NCI-H345 treated with DMSO at 0.1 percent for 48 hours (cell line): ENCODE data around the gene MYH3.
A peak's percentile ranks its signal among the peaks of the same experiment; 100 is the strongest.
"Not testable (repeated sequence)": the region's sequence is repeated elsewhere in the genome, so short reads cannot be mapped to it uniquely, and the experiment has no call there.

ENCODE experiments used
- DNase-seq: peaks from one replicate; lab custom pipeline; 2025; ENCODE audit not compliant: unreplicated experiment; lab: John Stamatoyannopoulos, UW

Gene MYH3

GRCh38 chr17:10657148-10657547, at the start of gene MYH3:
Gene MYH3 (minus strand): TSS chr17:10657309. CDS start chr17:10655064, 2,245 bp downstream.
- DNase-seq = no peak

- DNase-seq = no peak
Observed at GRCh38 chr17:10705727-10706126, 48.6 kb upstream of the MYH3 start.

- DNase-seq = no peak
Observed at GRCh38 chr17:10702574-10702973, 45.5 kb upstream of the MYH3 start.

- DNase-seq = no peak
Observed at GRCh38 chr17:10699856-10700255, 42.7 kb upstream of the MYH3 start.

GRCh38 chr17:10698096-10698818, 41.1 kb upstream of the MYH3 start:
- DNase-seq = no peak

GRCh38 chr17:10697092-10698081, 40.3 kb upstream of the MYH3 start, which contains the start of the genes ADPRM and SCO1:
Gene ADPRM (plus strand): TSS chr17:10697594. CDS start chr17:10704927, 7,333 bp downstream.
Gene SCO1 (minus strand): TSS chr17:10697533. CDS start chr17:10697507, 26 bp downstream.
- DNase-seq = peak; percentile 49

GRCh38 chr17:10695875-10696407, 38.8 kb upstream of the MYH3 start:
- not testable (repeated sequence) for DNase-seq

GRCh38 chr17:10687499-10687898, 30.4 kb upstream of the MYH3 start:
- DNase-seq = no peak

GRCh38 chr17:10683853-10684252, 26.7 kb upstream of the MYH3 start:
- no peak for DNase-seq

GRCh38 chr17:10681866-10682446, 24.8 kb upstream of the MYH3 start:
- no peak for DNase-seq

GRCh38 chr17:10674704-10675103, 17.6 kb upstream of the MYH3 start:
- no peak for DNase-seq

GRCh38 chr17:10673312-10673711, 16.2 kb upstream of the MYH3 start:
- DNase-seq = no peak

GRCh38 chr17:10668775-10669174, 11.7 kb upstream of the MYH3 start:
- DNase-seq = no peak

- DNase-seq = no peak
Observed at GRCh38 chr17:10666906-10667305, 9.8 kb upstream of the MYH3 start.

GRCh38 chr17:10664571-10664970, 7.5 kb upstream of the MYH3 start:
- DNase-seq = no peak

- DNase-seq = no peak
Observed at GRCh38 chr17:10663231-10663630, 6.1 kb upstream of the MYH3 start.

- no peak for DNase-seq
Observed at GRCh38 chr17:10661437-10661836, 4.3 kb upstream of the MYH3 start.

- no peak for DNase-seq
Observed at GRCh38 chr17:10657879-10658278, 770 bp upstream of the MYH3 start.

GRCh38 chr17:10653987-10654386, 3.1 kb downstream of the MYH3 start:
- no peak for DNase-seq

GRCh38 chr17:10652984-10653659, 4.0 kb downstream of the MYH3 start:
- DNase-seq = no peak

- no peak for DNase-seq
Observed at GRCh38 chr17:10651927-10652326, 5.2 kb downstream of the MYH3 start.
